ENCODE results near the gene CENPC. TPM values are rescaled to one million over a fixed set of nuclear protein-coding genes. Genes with fewer than 3 reads are reported as not detected.

CENPC gene
- total RNA-seq, 1 donor from 2014 or later: 9.0 TPM

DNA sequence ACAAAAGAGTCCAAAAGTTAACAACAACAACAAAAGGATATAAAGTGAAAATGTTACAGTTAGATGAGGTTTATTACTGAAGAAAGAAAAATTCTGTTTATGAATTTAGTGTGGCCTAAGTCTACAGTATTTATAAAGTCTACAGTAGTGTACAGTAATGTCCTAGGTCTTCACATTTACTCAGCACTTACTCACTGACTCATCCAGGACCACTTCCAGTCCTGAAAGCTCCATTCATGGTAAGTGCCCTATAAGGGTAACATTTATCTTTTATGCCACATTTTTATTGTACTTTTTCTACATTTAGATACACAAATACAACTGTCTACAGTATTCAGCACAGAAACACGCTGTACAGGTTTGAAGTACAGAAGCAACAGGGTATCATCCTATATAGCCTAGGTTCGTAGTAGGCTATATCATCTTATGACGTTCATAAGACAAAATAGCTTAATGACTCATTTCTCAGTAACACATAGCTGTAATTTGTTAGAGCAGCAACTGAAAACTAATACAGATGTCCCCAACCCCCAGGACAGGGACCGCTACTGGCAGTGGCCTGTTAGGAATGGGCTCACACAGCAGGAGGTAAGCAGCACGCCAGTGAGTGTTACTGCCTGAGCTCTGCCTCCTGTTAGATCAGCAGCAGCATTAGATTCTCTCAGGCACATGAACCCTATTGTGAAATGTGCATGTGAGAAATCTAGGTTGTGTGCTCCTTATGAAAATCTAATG, 61.3 kb downstream of the CENPC start:
- H3K27me3 ChIP-seq (ENCODE audit: low read depth): no peaks in the 10 kb centered on the region
- intact Hi-C loops (cut with micrococcal nuclease): no loop called here
- no peak overlapping the region for H3K27ac ChIP-seq (replicated peaks)
- H3K4me1 ChIP-seq: no peaks in the 10 kb centered on the region
- peaks cover 20% of the 10 kb centered on the region for H3K9me3 ChIP-seq (replicated peaks)
- H3K36me3 ChIP-seq: peaks cover 79% of the 10 kb centered on the region
- no peak for DNase-seq
- H3K4me3 ChIP-seq: no peak overlapping the region
- TF ChIP-seq, protein P1, sequence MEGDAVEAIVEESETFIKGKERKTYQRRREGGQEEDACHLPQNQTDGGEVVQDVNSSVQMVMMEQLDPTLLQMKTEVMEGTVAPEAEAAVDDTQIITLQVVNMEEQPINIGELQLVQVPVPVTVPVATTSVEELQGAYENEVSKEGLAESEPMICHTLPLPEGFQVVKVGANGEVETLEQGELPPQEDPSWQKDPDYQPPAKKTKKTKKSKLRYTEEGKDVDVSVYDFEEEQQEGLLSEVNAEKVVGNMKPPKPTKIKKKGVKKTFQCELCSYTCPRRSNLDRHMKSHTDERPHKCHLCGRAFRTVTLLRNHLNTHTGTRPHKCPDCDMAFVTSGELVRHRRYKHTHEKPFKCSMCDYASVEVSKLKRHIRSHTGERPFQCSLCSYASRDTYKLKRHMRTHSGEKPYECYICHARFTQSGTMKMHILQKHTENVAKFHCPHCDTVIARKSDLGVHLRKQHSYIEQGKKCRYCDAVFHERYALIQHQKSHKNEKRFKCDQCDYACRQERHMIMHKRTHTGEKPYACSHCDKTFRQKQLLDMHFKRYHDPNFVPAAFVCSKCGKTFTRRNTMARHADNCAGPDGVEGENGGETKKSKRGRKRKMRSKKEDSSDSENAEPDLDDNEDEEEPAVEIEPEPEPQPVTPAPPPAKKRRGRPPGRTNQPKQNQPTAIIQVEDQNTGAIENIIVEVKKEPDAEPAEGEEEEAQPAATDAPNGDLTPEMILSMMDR (IDR thresholded peaks at IDR 0.05; ENCODE audit: borderline replicate concordance): no peak

GRCh38 chr4:67480810-67481209, 64.5 kb downstream of the CENPC start:
- peaks cover 41% of the 10 kb centered on the region for H3K9me3 ChIP-seq (replicated peaks)
- no peaks in the 10 kb centered on the region for H3K27me3 ChIP-seq (ENCODE audit: low read depth)
- no peaks in the 10 kb centered on the region for H3K4me1 ChIP-seq
- peaks cover 88% of the 10 kb centered on the region for H3K36me3 ChIP-seq
- no peak overlapping the region for H3K4me3 ChIP-seq
- no peak overlapping the region for H3K27ac ChIP-seq (replicated peaks)
- TF ChIP-seq, protein P1 (IDR thresholded peaks at IDR 0.05; ENCODE audit: borderline replicate concordance): no peak
- intact Hi-C loops (cut with micrococcal nuclease): no loop called here
- no peak for DNase-seq

GRCh38 chr4:67475155-67475554, 70.1 kb downstream of the CENPC start:
- no peak for DNase-seq
- H3K36me3 ChIP-seq: peaks cover 95% of the 10 kb centered on the region
- H3K4me3 ChIP-seq: no peak overlapping the region
- no peaks in the 10 kb centered on the region for H3K27me3 ChIP-seq (ENCODE audit: low read depth)
- H3K27ac ChIP-seq (replicated peaks): no peak overlapping the region
- H3K9me3 ChIP-seq (replicated peaks): peaks cover 27% of the 10 kb centered on the region
- intact Hi-C loops (cut with micrococcal nuclease): no loop called here
- TF ChIP-seq, protein P1 (IDR thresholded peaks at IDR 0.05; ENCODE audit: borderline replicate concordance): no peak
- H3K4me1 ChIP-seq: no peaks in the 10 kb centered on the region

GRCh38 chr4:67470871-67471270, 74.4 kb downstream of the CENPC start:
- Histone ChIP-seq H3K4me1 (no peaks in the 10 kb centered on the region), H3K9me3 (replicated peaks) (no peaks in the 10 kb centered on the region), H3K27me3 (ENCODE audit: low read depth) (no peaks in the 10 kb centered on the region), H3K4me3 (no peak overlapping the region), H3K27ac (replicated peaks) (no peak overlapping the region), H3K36me3 (peaks cover 82% of the 10 kb centered on the region)
- intact Hi-C loops (cut with micrococcal nuclease): no loop called here
- TF ChIP-seq, protein P1 (IDR thresholded peaks at IDR 0.05; ENCODE audit: borderline replicate concordance): no peak
- DNase-seq: no peak

DNA sequence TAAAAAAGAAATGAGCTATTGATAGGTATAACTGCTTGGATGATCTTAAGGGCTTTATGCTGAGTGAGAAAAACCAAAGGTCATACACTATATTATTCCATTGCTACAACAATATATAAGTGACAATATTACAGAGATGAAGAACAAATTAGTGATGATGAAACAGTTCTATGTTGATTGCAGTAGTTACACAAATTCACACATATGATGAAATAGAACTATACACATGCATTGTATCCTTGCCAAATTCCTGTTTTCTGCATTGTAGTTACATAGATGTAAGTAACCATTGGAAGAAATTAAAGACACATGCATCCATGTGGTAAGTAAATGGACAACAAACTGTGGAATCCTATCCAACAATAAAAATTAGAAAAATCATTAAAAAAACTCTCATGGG, 76.5 kb downstream of the CENPC start:
- no peak for DNase-seq
- TF ChIP-seq, protein P1 (IDR thresholded peaks at IDR 0.05; ENCODE audit: borderline replicate concordance): no peak
- Histone ChIP-seq H3K9me3 (replicated peaks) (no peaks in the 10 kb centered on the region), H3K4me1 (peaks cover 8% of the 10 kb centered on the region), H3K27ac (replicated peaks) (no peak overlapping the region), H3K4me3 (no peak overlapping the region), H3K36me3 (peaks cover 62% of the 10 kb centered on the region), H3K27me3 (ENCODE audit: low read depth) (no peaks in the 10 kb centered on the region)
- intact Hi-C loops (cut with micrococcal nuclease): no loop called here

All from left ventricle myocardium inferior (tissue), 1 donor.